ENCODE data around the gene DLX5.

DNA sequence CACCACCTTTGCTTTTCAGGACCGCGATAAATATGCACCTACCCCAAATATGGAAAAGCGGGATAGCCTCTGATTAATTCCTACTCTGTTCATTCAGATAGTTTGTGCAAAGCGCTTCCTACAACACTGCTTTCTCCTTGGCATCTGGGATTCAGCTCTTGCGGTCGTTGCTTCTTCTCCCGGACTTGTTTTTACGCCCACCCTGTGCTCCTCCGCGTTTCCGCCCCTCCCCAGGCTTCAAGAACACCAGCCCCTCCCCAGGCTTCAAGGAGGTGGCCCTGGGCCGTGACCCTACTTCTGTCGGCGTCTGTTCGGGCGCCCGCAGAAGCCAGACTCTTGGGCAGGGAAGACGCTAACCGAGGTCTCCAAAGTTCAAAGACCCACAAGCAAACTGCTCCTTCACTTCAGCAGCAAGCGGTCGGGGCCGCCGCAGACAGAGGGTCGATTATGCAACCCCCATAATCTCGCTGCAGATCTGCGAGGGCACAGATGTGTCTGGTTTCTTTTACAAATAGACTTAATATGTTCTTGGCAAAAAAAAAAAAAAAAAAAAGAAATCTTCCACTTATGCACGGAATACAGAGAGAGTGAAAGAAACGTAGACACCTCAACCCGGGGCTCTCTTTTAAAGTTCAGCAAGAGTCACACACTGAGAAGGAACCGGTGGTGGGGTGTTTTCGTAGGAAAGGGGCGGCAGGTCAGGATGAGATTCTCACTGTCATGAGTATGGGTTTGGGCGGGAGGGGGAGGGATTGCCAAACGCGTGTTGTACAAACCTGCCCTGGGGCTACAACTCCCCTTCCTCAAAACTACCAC, 1.9 kb downstream of the DLX5 start:
- TF ChIP-seq CTCF (IDR thresholded peaks at IDR 0.05) (no peak), NFYB (CRISPR knock-in tag; conservative IDR thresholded peaks at IDR 0.05; ENCODE audit: low read depth) (no peak), TEAD4 (CRISPR knock-in tag; IDR thresholded peaks at IDR 0.05) (no peak), RELA (CRISPR knock-in tag; IDR thresholded peaks at IDR 0.05; ENCODE audit: borderline replicate concordance) (no peak)
- TF ChIP-seq, protein P1, sequence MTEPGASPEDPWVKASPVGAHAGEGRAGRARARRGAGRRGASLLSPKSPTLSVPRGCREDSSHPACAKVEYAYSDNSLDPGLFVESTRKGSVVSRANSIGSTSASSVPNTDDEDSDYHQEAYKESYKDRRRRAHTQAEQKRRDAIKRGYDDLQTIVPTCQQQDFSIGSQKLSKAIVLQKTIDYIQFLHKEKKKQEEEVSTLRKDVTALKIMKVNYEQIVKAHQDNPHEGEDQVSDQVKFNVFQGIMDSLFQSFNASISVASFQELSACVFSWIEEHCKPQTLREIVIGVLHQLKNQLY (CRISPR knock-in tag; IDR thresholded peaks at IDR 0.05): no peak
- TF ChIP-seq, protein P2, sequence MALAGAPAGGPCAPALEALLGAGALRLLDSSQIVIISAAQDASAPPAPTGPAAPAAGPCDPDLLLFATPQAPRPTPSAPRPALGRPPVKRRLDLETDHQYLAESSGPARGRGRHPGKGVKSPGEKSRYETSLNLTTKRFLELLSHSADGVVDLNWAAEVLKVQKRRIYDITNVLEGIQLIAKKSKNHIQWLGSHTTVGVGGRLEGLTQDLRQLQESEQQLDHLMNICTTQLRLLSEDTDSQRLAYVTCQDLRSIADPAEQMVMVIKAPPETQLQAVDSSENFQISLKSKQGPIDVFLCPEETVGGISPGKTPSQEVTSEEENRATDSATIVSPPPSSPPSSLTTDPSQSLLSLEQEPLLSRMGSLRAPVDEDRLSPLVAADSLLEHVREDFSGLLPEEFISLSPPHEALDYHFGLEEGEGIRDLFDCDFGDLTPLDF (CRISPR knock-in tag; IDR thresholded peaks at IDR 0.05): no peak
